Urothelium cell line (cell line): ENCODE data around the gene PCSK1N.
"Not testable (repeated sequence)": the region's sequence is repeated elsewhere in the genome, so short reads cannot be mapped to it uniquely, and the experiment has no call there.

Source experiments
- DNase-seq: peaks from one replicate; pipeline ENCODE4 v3.0.0; 2011; ENCODE audit warnings: low spot score, mixed read lengths
- FAIRE-seq: peaks from 2 replicates; lab custom pipeline; 2011; peaks lifted over from hg19 to GRCh38; lab: Jason Lieb, UNC

The PCSK1N gene

GRCh38 chrX:48824066-48824465 is 11.3 kb downstream of the PCSK1N start:
- no peak for DNase-seq
- no peak for FAIRE-seq

GRCh38 chrX:48823053-48823452 is 12.4 kb downstream of the PCSK1N start:
- DNase-seq: no peak

GRCh38 chrX:48819394-48819793 is 16.0 kb downstream of the PCSK1N start:
- not testable (repeated sequence) for FAIRE-seq, DNase-seq

More at GRCh38 chrX:48823053-48823452, 12.4 kb downstream of the PCSK1N start:
- FAIRE-seq: no peak

- DNase-seq: no peak
- FAIRE-seq: no peak
These were observed 16.5 kb downstream of the PCSK1N start for GRCh38 chrX:48818866-48819265.

- DNase-seq (no peak), FAIRE-seq (peak; percentile 17)
These were observed 17.3 kb downstream of the PCSK1N start for GRCh38 chrX:48818098-48818497.

GRCh38 chrX:48816014-48816810 is 19.2 kb downstream of the PCSK1N start:
- FAIRE-seq (no peak), DNase-seq (no peak)

- FAIRE-seq: no peak
- DNase-seq: no peak
These were observed 20.1 kb downstream of the PCSK1N start for GRCh38 chrX:48815266-48815665.

GRCh38 chrX:48814722-48815121 is 20.7 kb downstream of the PCSK1N start:
- DNase-seq (no peak), FAIRE-seq (no peak)

- DNase-seq (no peak), FAIRE-seq (no peak)
These were observed 21.8 kb downstream of the PCSK1N start for GRCh38 chrX:48813644-48814043.

GRCh38 chrX:48806081-48806480 is 29.3 kb downstream of the PCSK1N start:
- FAIRE-seq (no peak), DNase-seq (no peak)

GRCh38 chrX:48802905-48803200 is 32.6 kb downstream of the PCSK1N start:
- FAIRE-seq: no peak
- DNase-seq: no peak

GRCh38 chrX:48802089-48802904 is 33.1 kb downstream of the PCSK1N start:
- FAIRE-seq (no peak), DNase-seq (peak; percentile 84)

GRCh38 chrX:48801280-48802088 is 33.9 kb downstream of the PCSK1N start, which contains the start of gene HDAC6:
Gene HDAC6, plus strand, starts transcription at chrX:48802067. Its CDS starts 626 bp downstream, at chrX:48802693.
- FAIRE-seq (peak; percentile 82), DNase-seq (peak; percentile 95)

GRCh38 chrX:48800574-48801279 is 34.7 kb downstream of the PCSK1N start:
- DNase-seq: no peak
- FAIRE-seq: no peak

GRCh38 chrX:48798318-48798717 is 37.1 kb downstream of the PCSK1N start:
- DNase-seq (no peak), FAIRE-seq (no peak)

- FAIRE-seq (no peak), DNase-seq (peak; percentile 72)
These were observed 40.4 kb downstream of the PCSK1N start for GRCh38 chrX:48794911-48795515.

GRCh38 chrX:48794340-48794910 is 41.0 kb downstream of the PCSK1N start:
- no peak for DNase-seq
- no peak for FAIRE-seq

GRCh38 chrX:48793935-48794334 is 41.5 kb downstream of the PCSK1N start:
- FAIRE-seq (no peak), DNase-seq (no peak)

- no peak for DNase-seq
- FAIRE-seq: no peak
These were observed 43.2 kb downstream of the PCSK1N start for GRCh38 chrX:48792219-48792618.
